GM19238 (cell line): ENCODE data around the gene ZNF382.

ENCODE experiments used
- DNase-seq: peaks from one replicate; pipeline ENCODE4 v3.0.0; 2011; ENCODE audit warnings: low spot score; ENCODE audit not compliant: insufficient read length

The ZNF382 gene

GRCh38 chr19:36679455-36679854 lies 74.3 kb downstream of the ZNF382 start:
- no peak for DNase-seq
